ENCODE measurements around the gene BTN2A1. TPM values are rescaled to one million over a fixed set of nuclear protein-coding genes. Genes with fewer than 3 reads are reported as not detected.

Gene BTN2A1
- total and polyA plus RNA-seq, 7 donors: 5.4 to 14.9 (median 9.4) TPM

DNA sequence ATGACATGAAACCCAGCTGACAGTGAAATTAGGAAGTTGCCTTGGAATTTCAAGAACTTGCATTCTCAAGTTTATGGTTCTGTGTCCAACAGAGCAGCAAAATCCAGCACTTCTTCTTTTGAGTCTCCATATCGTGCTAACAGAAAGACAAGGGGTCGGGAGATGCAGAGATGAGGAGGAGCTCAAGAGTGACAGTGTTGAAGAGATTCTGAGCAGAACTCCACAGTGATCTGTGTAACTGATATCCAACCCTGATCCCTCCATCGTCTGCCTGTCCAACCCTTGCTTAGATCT is 21.2 kb downstream of the BTN2A1 start:
- Histone ChIP-seq H3K27me3 (ENCODE audit: insufficient read depth in 3 of 3, low read length in 2 of 3) (no peaks in the 10 kb centered on the region), H3K36me3 (ENCODE audit: insufficient read depth in 1 of 2, low read depth in 1 of 2) (no peaks in the 10 kb centered on the region), H3K4me1 (no peaks in the 10 kb centered on the region), H3K4me3 (no peak overlapping the region), H3K27ac (no peak overlapping the region), H3K9me3 (no peaks in the 10 kb centered on the region)
- intact Hi-C loops (cut with DNase I): no loop called here
- DNase-seq (no peak), ATAC-seq (no peak)
- WGBS, 3 donors: 61 to 72% (median 62%) methylated on average over 3 of the region's 3 CpGs
- TF ChIP-seq, protein P1, sequence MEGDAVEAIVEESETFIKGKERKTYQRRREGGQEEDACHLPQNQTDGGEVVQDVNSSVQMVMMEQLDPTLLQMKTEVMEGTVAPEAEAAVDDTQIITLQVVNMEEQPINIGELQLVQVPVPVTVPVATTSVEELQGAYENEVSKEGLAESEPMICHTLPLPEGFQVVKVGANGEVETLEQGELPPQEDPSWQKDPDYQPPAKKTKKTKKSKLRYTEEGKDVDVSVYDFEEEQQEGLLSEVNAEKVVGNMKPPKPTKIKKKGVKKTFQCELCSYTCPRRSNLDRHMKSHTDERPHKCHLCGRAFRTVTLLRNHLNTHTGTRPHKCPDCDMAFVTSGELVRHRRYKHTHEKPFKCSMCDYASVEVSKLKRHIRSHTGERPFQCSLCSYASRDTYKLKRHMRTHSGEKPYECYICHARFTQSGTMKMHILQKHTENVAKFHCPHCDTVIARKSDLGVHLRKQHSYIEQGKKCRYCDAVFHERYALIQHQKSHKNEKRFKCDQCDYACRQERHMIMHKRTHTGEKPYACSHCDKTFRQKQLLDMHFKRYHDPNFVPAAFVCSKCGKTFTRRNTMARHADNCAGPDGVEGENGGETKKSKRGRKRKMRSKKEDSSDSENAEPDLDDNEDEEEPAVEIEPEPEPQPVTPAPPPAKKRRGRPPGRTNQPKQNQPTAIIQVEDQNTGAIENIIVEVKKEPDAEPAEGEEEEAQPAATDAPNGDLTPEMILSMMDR (IDR thresholded peaks at IDR 0.05): no peak

DNA sequence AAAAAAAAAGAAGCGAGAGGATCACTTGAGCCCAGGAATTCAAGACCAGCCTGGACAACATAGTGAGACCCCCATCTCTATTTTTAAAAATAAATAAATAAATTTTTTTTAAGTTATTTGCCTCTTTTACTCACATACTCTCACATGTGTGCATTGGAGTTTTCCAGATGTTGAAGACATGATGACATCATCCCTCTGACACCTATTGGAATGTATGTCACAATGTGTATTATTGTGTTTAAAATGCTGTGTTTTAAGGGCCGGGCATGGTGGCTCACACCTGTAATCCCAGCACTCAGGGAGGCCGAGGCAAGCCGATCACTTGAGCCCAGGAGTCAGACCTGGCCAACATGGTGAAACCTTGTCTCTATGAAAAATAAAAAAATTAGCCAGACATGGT is 24.6 kb downstream of the BTN2A1 start:
- H3K9me3 ChIP-seq: no peaks in the 10 kb centered on the region
- H3K4me1 ChIP-seq: no peaks in the 10 kb centered on the region
- DNase-seq: no peak
- intact Hi-C loops (cut with DNase I): no loop called here
- 93% methylated on average over 4 of the region's 4 CpGs for WGBS, 3 donors
- H3K27me3 ChIP-seq (ENCODE audit: insufficient read depth in 3 of 3, low read length in 2 of 3): no peaks in the 10 kb centered on the region
- H3K27ac ChIP-seq: no peak overlapping the region
- H3K36me3 ChIP-seq (ENCODE audit: insufficient read depth in 1 of 2, low read depth in 1 of 2): no peaks in the 10 kb centered on the region
- TF ChIP-seq, protein P1 (IDR thresholded peaks at IDR 0.05): no peak
- no peak for ATAC-seq
- no peak overlapping the region for H3K4me3 ChIP-seq

- ATAC-seq (no peak), DNase-seq (no peak)
- Histone ChIP-seq H3K4me1 (no peaks in the 10 kb centered on the region), H3K27ac (no peak overlapping the region), H3K9me3 (peaks cover 3% of the 10 kb centered on the region), H3K4me3 (no peak overlapping the region), H3K36me3 (ENCODE audit: insufficient read depth in 1 of 2, low read depth in 1 of 2) (no peaks in the 10 kb centered on the region), H3K27me3 (ENCODE audit: insufficient read depth in 3 of 3, low read length in 2 of 3) (no peaks in the 10 kb centered on the region)
- WGBS, 3 donors: 93 to 95% (median 95%) methylated on average over 3 of the region's 3 CpGs
- TF ChIP-seq, protein P1 (IDR thresholded peaks at IDR 0.05): no peak
- intact Hi-C loops (cut with DNase I): no loop called here
Measured at GRCh38 chr6:26483727-26484126, 26.0 kb downstream of the BTN2A1 start.

GRCh38 chr6:26484161-26484560 is 26.4 kb downstream of the BTN2A1 start:
- no peaks in the 10 kb centered on the region for H3K27me3 ChIP-seq (ENCODE audit: insufficient read depth in 3 of 3, low read length in 2 of 3)
- intact Hi-C loops (cut with DNase I): no loop called here
- no peak overlapping the region for H3K27ac ChIP-seq
- DNase-seq (no peak), ATAC-seq (no peak)
- no peak overlapping the region for H3K4me3 ChIP-seq
- peaks cover 3% of the 10 kb centered on the region for H3K9me3 ChIP-seq
- no peaks in the 10 kb centered on the region for H3K36me3 ChIP-seq (ENCODE audit: insufficient read depth in 1 of 2, low read depth in 1 of 2)
- TF ChIP-seq, protein P1 (IDR thresholded peaks at IDR 0.05): no peak
- 69 to 73% (median 71%) methylated on average over 2 of the region's 2 CpGs for whole genome bisulfite sequencing, 3 donors
- no peaks in the 10 kb centered on the region for H3K4me1 ChIP-seq

GRCh38 chr6:26485112-26485780 is 27.5 kb downstream of the BTN2A1 start:
- 84 to 86% (median 86%) methylated on average over 6 of the region's 6 CpGs for WGBS, 3 donors
- ATAC-seq (no peak), DNase-seq (no peak)
- no peaks in the 10 kb centered on the region for H3K36me3 ChIP-seq (ENCODE audit: insufficient read depth in 1 of 2, low read depth in 1 of 2)
- no peaks in the 10 kb centered on the region for H3K4me1 ChIP-seq
- H3K9me3 ChIP-seq: peaks cover 3% of the 10 kb centered on the region
- intact Hi-C loops (cut with DNase I): no loop called here
- no peak overlapping the region for H3K27ac ChIP-seq
- TF ChIP-seq, protein P1 (IDR thresholded peaks at IDR 0.05): no peak
- no peaks in the 10 kb centered on the region for H3K27me3 ChIP-seq (ENCODE audit: insufficient read depth in 3 of 3, low read length in 2 of 3)
- no peak overlapping the region for H3K4me3 ChIP-seq
